Heart right ventricle (tissue), 16 donors: ENCODE measurements around the gene MTMR3. TPM values are rescaled to one million over a fixed set of nuclear protein-coding genes. Genes with fewer than 3 reads are reported as not detected.

Experiments used
- ATAC-seq, 8 donors: fragments of 200-7000 bp; cut with Tn5 transposase; one replicate each; pipeline ENCODE4 v1.9.1; 2020; ENCODE audit warnings: mild to moderate bottlenecking in 8 of 8, moderate library complexity in 8 of 8, moderate number of reproducible peaks in 1 of 8
- DNase-seq, 2 donors: peaks; one replicate each; pipeline ENCODE4 v3.0.0-alpha.2; 2020
- H3K27ac ChIP-seq, 10 donors: fragments of 200-600 bp; sonication (generic) in 2 of 10; one replicate each; pipeline versions ENCODE4 v1.5.0 to v1.8.0; 2020 to 2022; ENCODE audit warnings: mild to moderate bottlenecking in 3 of 10
- H3K27me3 ChIP-seq, 7 donors: fragments of 200-600 bp; one replicate each; pipeline ENCODE4 v1.8.0; 2021 to 2022; ENCODE audit warnings: mild to moderate bottlenecking in 2 of 7
- H3K36me3 ChIP-seq, 9 donors: fragments of 200-600 bp; sonication (generic) in 1 of 9; one replicate each; pipeline versions ENCODE4 v1.5.0 to v1.8.0; 2020 to 2022; ENCODE audit warnings: mild to moderate bottlenecking in 2 of 9
- H3K4me1 ChIP-seq, 9 donors: fragments of 200-600 bp; sonication (generic) in 1 of 9; one replicate each; pipeline versions ENCODE4 v1.5.0 to v1.8.0; 2020 to 2022; ENCODE audit warnings: mild to moderate bottlenecking in 4 of 9
- H3K4me3 ChIP-seq, 10 donors: fragments of 200-600 bp; sonication (generic) in 2 of 10; one replicate each; pipeline versions ENCODE4 v1.5.0 to v1.8.0; 2020 to 2022; ENCODE audit warnings: mild to moderate bottlenecking in 7 of 10, moderate library complexity in 2 of 10
- H3K9me3 ChIP-seq, 11 donors: fragments of 200-600 bp in 10 of 11; sonication (generic) in 2 of 11; one replicate each; pipeline versions ENCODE4 v1.5.0 to v1.8.0; 2013 to 2022; ENCODE audit warnings: mild to moderate bottlenecking in 2 of 11, control low read depth in 1 of 11, moderate library complexity in 1 of 11
- CTCF ChIP-seq, 9 donors: fragments of 200-600 bp; sonication (generic) in 2 of 9; IDR thresholded peaks; one replicate each; pipeline versions ENCODE4 v1.5.0 to v1.8.0; 2021 to 2022; ENCODE audit warnings: antibody characterized with exemption in 9 of 9, mild to moderate bottlenecking in 5 of 9, moderate library complexity in 1 of 9
- WGBS, 2 donors: extraction: QIAGEN DNeasy Blood & Tissue Kit; methylation state at CpG; one replicate each; pipeline ENCODE4 v1.1.7; 2013; ENCODE audit warnings: inconsistent platforms in 1 of 2; 5-methylcytosine and 5-hydroxymethylcytosine counted together
- intact Hi-C, 10 donors: fragments of 100-400 bp; cut with DNase I; formaldehyde crosslinking; loops; one replicate each; pipeline versions ENCODE4 v1.11.1 to v1.14.2; 2022
- polyA plus RNA-seq, 2 donors: library from polyadenylated mRNA; stranded (reverse); fragments of 200-250 nt; gene quantifications; one replicate each; pipeline ENCODE4 v1.2.3, GENCODE V29; 2013
- total RNA-seq, 10 donors: library from RNA; stranded (reverse); fragmentation: NEBNext Ultra II Directional in 3 of 10; extraction: Animal tissue kit (Norgen Biotek cat#: 25700) in 3 of 10; gene quantifications; one replicate each; pipeline versions ENCODE4 v1.2.1 to v1.2.4, GENCODE V29; 2021 to 2023
- donor health status: Arrhythmogenic right ventricular cardiomyopathy.
- donor health status: ischemic (EF 13 %, LVEDD 7.1; RV severe dilation, severe dysfunction).
- donor health status: healthy with polysubstance abuse.
- donor health status: DM: no; HTN: yes; CAD: no.
- donor health status: DM: no; HTN: no; CAD: no.
- donor health status: ischemic (EF 25% LVEDD 6.9; RV normal size, moderate dysfunction).
- donor health status: ischemic (EF 25% LVEDD 5.7; RV mildly dilated, moderate dysfunction).
- donor health status: healthy.
- donor health status: DM: yes; HTN: yes; CAD: no.
- donor health status: Ischemic cardiomyopathy.
- donor health status: ischemic (EF 35%, LVEDD 5.7; RV mildly dilated, moderate dysfunction).
- donor health status: nonischemic (EF 11% LVEDD 7.7; RV severe dilation, severe dysfunction).
- donor health status: DM: yes; HTN: yes; CAD: no.
- donor health status: PGD.
- donor health status: ischemic (EF 29% LVEDD 5.4; RV normal size, mild dysfunction).
- donor health status: nonischemic (EF 23%, LVEDD 6.1; RV moderate dilation, normal function).

Gene MTMR3
- total and polyA plus RNA-seq, 12 donors, result 9.8 to 42.9 (median 34.6) TPM

GRCh38 chr22:29947410-29948384 lies 64.7 kb downstream of the MTMR3 start:
- no peaks in the 10 kb centered on the region for H3K9me3 ChIP-seq
- no peaks in the 10 kb centered on the region for H3K27me3 ChIP-seq
- 44 to 51% methylated on average over 4 of the region's 4 CpGs for WGBS, 2 donors
- H3K4me3 ChIP-seq, result no peak overlapping the region
- H3K36me3 ChIP-seq, result no peaks in the 10 kb centered on the region
- H3K4me1 ChIP-seq, result peaks cover 0 to 81% (median 71%) of the 10 kb centered on the region in 9 donors
- TF ChIP-seq CTCF (IDR thresholded peaks at IDR 0.05), result no peak
- H3K27ac ChIP-seq, result peak overlapping the region in 1 of 10 donors; percentile 64
- no peak for DNase-seq
- intact Hi-C loops, result loop anchor here in 1 of 10 donors (10.0 kb wide), 1 partner anchor 63 kb away; the partner anchor contains the start of gene MTMR3
- ATAC-seq, result peak in 1 of 8 donors; percentile 19

DNA sequence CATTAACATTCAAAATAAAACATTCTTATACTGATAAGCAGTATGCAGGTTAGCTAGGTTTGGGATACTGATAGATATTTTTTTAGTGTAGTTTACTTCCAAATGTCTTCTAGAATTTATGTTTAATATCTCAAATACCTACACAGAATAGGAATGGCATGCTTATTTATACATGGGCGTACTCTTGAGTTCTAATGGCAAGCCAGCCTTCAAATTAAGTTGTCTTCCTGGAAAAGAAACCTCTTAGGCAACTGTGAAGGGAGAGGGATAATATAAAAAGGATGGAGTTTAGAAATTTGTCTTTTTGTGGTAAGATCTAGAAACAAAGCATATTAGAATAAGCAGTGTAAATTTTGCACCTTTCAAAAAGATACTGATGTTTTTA lies 65.4 kb downstream of the MTMR3 start:
- Histone ChIP-seq H3K9me3 (no peaks in the 10 kb centered on the region), H3K27ac (peak overlapping the region in 1 of 10 donors; percentile 64), H3K4me1 (peaks cover 0 to 88% (median 71%) of the 10 kb centered on the region in 9 donors), H3K27me3 (no peaks in the 10 kb centered on the region), H3K36me3 (no peaks in the 10 kb centered on the region), H3K4me3 (no peak overlapping the region)
- no peak for TF ChIP-seq CTCF (IDR thresholded peaks at IDR 0.05)
- no peak for DNase-seq
- ATAC-seq, result no peak
- intact Hi-C loops, result loop anchor here in 1 of 10 donors (10.0 kb wide), 1 partner anchor 64 kb away; the partner anchor contains the start of gene MTMR3
- WGBS, 2 donors, result 48 to 76% methylated on average over 1 of the region's 1 CpG

DNA sequence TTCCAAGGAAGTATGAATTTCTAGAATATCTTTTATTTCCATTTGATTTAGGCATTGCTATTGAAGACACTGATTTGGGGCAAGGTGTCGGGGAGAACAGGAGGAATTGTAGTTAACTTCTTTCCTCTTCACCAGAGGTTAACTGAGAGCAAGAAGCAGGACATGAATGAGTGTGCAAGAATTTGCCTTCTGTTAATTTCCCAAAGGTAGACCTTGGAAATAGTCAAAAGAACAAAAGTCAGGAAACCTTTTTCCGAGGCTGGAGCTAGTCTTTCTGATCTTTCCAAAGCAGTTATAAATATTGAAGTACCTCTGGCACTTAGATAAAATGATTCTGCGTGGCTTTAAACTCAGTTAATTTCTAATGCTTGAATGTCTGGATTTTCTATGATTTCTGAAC lies 66.9 kb downstream of the MTMR3 start:
- Histone ChIP-seq H3K4me1 (peaks cover 0 to 85% (median 70%) of the 10 kb centered on the region in 9 donors), H3K27ac (no peak overlapping the region), H3K27me3 (no peaks in the 10 kb centered on the region), H3K36me3 (no peaks in the 10 kb centered on the region), H3K4me3 (no peak overlapping the region), H3K9me3 (no peaks in the 10 kb centered on the region)
- TF ChIP-seq CTCF (IDR thresholded peaks at IDR 0.05), result no peak
- intact Hi-C loops, result loop anchor here in 1 of 10 donors (10.0 kb wide), 1 partner anchor 65 kb away; the partner anchor contains the start of gene MTMR3
- DNase-seq (no peak), ATAC-seq (no peak)
- 51 to 64% methylated on average over 3 of the region's 3 CpGs for WGBS, 2 donors

DNA sequence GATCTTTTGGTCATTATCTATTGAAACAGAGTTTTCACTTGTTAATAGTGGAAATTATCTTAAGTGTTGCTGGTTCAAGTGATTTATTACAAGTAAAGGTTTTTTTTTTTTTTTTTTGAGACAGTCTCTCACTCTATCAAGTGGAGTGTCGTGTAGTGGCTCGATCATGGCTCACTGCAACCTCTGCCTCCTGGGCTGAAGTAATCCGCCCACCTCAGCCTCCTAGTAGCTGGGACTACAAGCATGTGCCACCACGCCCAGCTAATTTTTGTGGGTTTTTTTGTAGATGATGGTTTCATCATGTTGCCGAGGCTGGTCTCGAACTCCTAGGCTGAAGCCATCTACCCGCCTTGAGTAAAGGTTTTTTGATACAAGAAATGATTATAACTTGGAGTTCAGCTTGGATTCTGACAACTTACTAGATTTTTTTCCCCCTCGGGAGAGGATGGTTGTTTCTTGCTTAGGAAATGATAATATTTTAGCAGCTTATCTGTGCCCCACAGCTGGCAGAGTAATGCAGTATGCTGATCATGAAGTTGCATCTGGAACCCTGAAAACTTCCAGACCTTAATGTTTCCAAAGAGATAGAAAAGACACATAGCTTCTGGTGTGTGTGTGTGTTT lies 68.9 kb downstream of the MTMR3 start:
- Histone ChIP-seq H3K27me3 (no peaks in the 10 kb centered on the region), H3K9me3 (no peaks in the 10 kb centered on the region), H3K4me3 (no peak overlapping the region), H3K4me1 (peaks cover 0 to 66% (median 51%) of the 10 kb centered on the region in 9 donors), H3K27ac (no peak overlapping the region), H3K36me3 (no peaks in the 10 kb centered on the region)
- 77 to 83% methylated on average over 8 of the region's 8 CpGs for WGBS, 2 donors
- ATAC-seq (no peak), DNase-seq (no peak)
- no peak for TF ChIP-seq CTCF (IDR thresholded peaks at IDR 0.05)
- intact Hi-C loops, result no loop called here
